Fibroblast of skin of right quadriceps (primary cell): ENCODE results near the gene TTC7B.
A peak's percentile ranks its signal among the peaks of the same experiment; 100 is the strongest.

Experiments used
- DNase-seq: peaks from one replicate; pipeline ENCODE4 v3.0.0-alpha.2; 2013

Gene TTC7B

DNA sequence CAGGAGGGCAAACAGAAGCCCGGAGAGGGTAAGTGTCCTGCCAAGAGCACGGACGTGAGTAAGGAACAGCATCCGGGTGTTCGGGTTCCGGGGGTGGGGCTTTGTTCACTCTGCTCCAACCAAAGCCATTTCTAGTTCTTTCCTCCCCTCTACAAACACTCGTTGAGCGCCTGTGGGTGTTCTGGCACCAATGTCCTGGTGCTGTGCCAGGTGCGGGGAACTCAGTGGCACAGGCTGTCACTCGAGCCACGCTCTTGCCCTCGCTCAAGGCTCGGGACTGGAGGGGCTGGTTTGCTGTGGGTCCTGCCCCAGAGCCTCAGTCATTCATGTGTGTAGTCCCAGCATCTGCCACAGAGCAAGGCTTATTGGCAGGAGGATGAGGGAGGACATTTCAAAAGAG is 261.9 kb downstream of the TTC7B start:
- no peak for DNase-seq

DNA sequence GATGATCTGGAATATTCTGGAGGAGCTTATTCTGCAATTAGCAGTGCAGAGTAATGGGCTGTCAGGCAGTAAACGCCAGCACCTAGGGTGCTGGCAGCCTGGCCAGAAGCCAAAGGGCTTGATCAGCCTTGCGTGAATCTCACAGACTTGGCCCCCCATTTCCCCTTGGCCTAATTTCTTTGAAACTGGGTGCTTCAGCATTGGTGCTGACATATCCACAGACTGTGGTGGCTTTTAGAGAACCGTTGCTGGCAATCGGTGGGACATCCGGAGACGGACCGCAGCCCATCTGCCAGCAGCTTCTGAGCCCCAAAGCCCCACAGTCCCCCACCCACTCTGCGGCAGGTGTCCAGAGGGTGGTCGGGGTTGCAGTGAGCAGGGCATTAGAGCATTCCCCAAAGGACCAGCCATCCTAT is 262.3 kb downstream of the TTC7B start:
- no peak for DNase-seq

DNA sequence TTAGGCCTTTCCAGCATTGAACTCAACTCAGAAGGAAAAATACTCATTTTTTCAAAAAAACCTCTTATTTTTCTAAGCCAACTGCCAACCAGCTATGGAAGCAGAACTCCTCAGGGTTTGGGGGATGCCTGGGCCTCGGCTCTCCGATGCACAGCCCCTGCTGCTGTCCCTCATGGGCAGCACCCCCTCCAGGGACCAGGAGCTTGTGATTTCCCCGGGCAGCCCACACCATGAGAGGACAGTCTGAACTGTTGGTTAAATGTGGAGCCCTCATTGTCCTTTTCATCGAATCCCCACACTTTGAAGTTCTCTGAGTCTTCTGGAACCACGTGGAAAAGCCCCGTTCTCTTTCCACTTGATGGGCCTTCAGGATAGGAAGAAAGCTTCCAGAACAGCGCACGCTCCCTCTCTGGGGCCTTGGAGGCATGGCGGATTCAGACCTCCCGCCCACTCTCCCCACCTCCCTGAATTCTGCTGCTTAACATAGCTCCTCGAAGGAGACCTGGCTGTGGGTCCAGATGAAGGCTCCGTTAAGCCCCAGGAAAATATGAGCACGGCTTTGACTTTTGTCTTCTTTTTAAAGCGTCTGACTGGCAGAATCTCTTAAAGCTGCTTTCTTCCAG is 262.8 kb downstream of the TTC7B start:
- DNase-seq, result no peak

DNA sequence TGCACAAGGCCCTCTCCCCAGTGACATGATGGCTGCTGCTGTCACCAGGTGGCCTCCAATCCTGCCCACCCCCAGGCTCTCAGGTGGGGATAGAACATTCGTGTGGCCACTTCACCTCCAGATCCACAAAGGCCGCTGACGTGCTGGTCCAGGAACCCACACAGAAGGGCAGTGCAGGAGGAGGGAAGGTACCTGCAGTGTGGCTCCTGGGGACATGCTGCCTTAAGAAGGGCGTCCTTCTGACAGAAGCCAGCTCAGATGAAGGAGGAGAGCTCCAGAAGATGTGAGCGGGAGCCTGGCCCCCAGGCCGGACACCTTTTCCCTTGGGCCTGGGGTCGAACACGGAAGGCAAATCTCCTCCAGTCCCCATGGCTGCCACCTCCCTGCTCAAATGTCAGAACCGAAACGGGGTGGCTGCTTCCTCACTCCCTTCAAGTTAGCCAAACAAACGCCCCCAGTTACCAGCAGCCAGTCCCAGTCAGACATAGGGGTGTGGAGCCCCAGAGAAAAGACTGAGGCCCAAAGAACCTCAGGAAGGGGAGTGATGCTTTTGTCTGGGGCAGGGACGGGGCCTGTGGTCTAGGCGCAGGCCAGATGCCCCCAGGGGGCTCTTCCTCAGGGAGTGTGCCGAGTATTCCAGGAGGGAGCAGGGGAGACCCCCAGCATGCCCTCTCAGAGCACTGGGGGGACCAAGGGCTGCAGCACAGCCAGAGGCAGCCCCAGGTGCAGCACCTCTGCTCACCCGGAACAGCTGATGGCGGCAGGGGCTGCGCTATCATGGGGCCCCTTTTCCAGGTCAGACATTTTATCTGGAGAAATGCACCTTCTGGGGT is 263.5 kb downstream of the TTC7B start:
- DNase-seq, result no peak

DNA sequence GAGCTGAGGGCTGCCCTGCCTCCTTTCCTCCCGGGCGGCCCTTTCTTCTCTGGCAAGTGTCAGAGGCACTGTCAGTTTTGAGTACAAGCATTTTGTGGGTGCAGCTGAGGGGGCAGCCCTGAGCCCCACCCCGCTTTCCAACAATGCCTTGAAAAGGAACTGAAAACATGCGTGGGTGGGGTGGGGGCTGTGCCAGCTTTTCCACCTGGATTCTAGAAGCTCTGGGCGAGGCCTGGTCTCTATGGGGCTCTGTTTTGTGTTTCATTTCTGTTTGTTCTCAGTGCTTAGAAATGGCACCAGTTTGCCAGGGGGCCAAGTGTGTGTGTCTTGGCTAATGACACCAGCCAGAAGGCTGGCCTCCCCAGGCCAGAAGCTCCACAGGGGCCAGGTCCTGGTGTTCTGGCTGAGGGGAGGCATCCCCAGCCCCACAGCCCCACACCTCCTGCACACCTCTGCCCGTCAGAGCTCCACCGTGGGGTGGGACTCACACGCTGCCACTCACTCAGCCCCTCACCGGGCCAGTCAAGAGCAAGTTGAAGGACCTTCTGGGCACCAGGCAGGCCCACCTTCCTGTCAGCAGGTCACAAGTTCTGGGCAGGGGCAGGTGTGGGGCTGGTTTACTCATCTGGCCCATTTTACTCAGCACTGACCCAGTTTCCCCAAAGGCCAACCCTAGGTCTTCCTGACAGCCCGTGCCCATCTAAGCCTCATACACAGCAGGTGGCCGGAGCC is 264.3 kb downstream of the TTC7B start:
- no peak for DNase-seq

DNA sequence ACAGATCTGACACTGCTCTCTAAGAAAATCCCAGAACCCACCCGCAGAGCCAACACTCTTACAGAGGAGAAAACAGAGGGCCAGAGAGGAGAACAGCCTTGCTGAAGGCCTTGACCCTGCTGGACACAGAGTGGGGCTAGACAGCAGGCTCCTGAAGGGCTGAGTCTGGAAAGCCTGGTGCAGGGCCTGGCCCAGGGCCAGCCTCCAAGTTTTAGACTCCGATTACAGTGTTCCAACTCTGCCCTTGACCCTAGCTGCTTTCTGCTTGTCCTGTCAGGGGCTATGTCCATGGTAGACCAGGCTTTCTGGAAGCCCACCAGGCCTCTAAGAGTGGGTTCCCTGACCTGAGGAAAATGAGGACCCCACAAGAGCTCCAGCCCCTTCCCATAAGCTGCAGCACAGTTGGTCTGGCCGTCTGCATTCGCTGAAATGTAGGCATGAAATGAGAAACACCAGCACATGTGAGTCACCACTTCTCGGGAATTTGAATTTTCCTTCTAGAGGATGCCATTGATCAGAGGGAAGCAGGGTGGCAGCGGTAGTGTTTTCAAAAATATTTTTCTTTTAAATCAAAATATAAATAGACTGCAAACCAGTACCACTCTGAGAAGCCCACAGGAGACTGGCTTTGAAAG is 265.0 kb downstream of the TTC7B start:
- peak; percentile 28 for DNase-seq

DNA sequence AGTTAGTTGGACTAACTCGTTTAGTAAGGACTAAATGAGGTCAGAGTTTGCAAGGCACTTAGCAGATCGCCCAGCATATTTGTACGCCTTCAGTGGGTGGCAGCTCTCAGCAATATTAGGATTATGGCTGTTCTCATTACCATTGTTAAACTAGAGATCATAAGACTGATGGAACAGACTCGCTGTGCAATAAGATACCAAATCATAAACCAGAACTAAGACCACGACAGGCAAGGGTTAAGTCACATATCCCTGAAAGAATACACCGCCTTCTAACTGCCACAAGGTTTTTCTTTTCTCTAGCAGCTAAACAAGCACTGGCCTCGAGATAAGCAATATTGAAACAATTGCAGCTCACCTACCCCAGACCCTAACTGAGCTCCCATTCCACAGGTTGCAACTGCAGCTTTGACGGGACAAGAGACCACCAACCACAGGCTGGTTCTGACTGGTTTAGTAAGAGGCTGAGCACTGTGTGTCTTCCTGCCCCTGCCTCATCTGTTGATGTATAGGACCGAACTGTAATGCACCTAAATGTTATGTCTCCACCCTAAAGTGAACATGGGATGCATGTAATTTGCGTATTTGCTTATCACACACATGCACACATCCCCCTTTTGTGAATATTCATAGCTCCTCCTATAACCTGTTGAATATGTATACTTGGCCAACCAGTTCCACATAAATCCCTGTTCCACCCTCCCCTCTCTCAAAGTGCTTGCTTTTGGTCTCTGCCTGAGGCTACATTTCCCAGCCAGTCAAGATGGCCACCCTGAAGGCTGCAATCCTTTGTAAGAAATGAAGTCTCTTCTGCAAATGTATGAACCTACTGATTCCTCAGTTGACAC is 266.2 kb downstream of the TTC7B start:
- DNase-seq, result no peak

DNA sequence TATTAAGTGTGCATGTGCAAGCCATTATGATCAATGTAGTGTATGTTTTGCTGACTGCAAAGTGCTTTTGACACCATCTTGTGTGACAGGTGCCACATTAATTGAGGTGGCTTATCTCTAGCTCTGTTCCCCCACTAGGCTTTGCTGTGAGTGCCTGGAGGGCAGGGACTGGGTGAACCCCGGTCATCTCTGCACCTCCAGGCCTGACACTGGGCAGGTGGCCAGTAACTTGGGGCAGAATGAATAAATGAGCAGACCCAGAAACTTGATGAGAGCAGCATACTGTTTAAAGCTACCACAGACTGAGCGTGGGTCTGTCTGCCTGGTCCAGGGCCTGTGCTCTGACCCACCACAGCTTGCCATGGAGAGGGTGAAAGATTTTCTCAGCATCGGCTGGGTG is 267.8 kb downstream of the TTC7B start:
- DNase-seq, result no peak

DNA sequence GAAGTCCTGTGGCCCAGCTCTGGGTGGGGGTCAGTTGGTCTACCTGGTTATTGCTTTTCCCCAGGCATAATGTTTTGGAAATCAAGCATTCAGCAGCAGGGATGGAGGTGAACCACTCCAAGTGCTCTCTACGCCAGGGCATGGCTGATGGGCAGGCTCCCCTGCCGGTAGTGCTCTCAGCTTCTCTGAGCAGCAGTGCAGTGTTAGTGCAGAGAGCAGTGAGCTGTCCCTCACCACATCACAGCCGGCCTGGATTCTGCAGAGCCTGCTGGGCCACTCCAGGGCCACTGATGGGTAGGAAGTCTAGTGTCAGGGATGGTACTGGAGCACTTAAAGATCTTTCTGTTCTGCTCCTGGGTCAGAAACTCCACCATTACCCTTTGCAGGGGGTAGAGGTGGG is 268.3 kb downstream of the TTC7B start:
- no peak for DNase-seq

DNA sequence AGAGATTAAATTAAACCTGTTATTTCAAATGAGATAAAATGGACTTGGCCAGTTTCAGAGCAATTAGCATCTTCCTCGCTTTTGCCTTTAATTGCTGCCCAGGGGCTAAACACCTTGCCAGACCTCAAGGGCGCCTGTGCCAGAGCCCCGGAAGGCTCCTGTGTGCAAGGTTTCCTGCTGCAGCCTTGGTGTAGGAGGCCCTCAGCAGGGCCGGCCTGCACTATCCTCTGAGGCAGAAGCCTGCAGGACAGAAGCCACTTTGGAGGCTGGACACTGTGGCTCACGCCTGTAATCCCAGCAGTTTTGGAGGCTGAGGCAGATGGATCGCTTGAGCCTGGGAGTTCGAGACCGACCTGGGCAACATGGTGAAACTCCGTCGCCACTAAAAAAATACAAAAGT is 269.0 kb downstream of the TTC7B start:
- DNase-seq, result no peak

DNA sequence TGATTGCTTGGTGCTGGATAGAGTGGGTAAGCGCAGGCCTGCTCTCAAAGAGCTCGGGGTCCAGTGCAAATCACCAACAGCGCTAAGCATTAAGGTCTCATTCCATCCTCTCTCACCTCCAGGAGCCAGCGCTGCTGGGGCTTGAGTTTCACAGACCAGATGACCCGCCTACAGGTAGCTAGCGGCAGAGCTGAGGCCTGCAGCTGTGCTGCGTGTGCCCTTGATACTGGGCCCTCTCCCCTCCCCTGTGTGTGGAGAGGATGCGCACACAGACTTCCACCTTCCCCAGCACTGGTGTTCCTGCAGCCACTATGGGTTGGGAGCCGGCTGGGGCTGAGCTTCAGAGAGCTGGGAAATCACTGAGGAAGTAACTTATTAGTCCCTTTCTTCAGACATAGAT is 269.5 kb downstream of the TTC7B start:
- no peak for DNase-seq

DNA sequence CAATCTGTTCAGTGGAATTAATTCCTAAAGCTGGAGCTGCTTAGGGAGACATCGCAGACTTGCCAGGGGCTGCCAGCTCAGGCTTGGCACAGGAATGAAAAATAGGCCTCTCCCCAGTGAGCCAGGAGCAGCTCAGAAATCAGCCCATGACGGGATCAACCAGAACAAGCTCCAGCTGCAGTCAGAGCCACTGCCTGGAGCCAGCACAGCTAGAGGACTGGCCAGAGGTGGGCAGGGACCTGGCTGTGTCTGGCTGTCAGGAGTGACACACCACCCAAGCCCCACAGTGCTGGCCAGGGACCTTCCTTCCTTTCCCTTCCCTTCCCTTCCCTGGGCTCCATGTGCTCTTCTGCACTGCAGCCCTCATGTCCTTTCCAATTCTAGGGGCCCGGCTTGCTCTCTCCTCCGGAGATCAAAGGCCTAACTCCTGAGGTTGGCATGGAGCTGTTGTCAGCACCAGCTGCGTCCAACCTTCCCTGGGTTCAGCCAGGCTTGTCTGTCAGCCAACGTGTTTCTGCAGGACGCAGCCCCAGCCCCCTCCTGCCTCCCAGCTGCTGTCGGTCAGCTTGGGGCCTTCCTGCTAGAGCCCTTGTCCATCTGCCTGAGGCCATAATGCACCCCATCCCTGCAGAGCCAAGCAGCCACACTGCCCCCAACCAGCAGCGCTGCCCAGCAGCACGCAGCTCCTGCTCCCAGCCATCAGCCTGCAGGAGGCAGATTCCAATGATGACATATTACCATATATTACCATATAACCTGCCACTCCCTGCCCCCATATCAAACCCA is 270.1 kb downstream of the TTC7B start:
- no peak for DNase-seq

DNA sequence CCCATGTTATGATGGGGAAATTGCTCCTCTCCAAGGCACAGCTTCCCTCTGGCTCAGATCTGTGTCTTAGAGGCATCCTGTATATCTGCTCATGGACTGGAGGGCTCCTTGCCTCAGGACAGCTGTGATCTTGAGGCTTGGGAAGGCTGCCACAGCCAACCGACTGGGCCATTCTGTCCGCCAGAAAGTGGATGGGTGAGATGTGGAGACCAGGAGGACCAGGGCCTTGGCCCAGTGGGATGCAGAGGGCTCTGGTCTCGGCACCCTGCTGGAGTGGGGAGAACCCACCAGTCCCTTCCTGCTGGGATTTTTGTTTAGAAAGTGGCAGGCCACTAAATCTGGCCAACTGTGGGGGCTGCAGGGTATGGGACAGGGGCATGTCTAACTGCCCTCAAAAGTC is 270.8 kb downstream of the TTC7B start:
- no peak for DNase-seq

DNA sequence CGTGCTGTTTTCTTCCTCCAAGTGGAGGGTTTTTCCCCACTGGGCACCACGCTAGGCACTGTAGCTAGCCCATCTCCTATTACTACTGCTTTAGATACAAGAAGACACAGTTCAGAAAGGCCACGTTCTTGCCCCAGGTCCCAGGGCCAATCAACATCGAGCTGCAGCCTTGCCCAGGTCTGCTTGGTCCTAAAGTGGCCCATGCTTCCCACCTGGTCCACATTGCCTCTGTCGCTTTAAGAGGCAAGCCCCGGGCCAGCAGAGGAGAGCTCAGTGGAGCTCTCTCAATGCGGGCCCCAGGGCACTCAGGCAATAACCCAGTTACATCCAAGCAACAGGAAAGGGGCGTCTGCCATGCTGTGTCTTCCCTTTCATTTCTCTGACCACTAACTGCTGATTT is 271.3 kb downstream of the TTC7B start:
- no peak for DNase-seq

DNA sequence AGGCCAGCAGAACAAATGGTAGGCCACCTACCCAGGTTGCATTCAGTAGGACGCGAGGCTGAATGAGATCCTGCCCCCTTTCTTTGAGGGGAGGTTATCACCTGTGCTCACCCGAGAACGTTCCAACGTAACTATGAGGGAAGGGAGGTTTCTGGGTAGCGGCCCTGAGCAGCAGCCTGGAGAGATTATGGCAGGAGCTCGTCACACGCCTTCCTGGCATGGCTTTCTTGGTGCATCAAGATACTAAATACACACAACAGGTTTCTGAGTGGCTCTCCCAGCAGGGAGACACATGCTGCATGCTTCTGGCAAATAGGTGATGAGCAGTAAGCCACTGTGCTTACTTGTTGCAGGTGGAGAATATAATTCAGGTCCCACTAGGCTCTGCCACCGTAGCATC is 271.7 kb downstream of the TTC7B start:
- DNase-seq, result no peak

DNA sequence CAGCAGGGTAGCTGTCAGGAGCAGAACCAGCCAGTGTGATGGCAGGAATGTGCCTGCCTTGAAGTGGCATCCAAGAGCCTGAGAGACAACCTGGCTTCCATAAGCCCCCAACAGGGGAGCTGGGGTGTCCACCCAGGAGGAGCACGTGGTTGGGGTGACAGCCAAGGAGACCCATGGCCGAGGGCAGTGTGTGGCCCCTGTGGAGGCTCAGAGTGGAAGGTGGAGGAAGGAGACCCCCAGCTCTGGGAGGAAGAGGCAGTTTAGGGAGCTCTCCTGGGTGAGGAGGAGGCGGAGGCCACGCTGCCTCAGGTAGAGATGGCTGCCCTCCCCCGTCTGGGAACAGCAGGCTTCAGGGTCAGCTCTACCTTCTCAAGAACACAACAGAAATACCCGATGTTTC is 272.4 kb downstream of the TTC7B start:
- DNase-seq, result no peak

DNA sequence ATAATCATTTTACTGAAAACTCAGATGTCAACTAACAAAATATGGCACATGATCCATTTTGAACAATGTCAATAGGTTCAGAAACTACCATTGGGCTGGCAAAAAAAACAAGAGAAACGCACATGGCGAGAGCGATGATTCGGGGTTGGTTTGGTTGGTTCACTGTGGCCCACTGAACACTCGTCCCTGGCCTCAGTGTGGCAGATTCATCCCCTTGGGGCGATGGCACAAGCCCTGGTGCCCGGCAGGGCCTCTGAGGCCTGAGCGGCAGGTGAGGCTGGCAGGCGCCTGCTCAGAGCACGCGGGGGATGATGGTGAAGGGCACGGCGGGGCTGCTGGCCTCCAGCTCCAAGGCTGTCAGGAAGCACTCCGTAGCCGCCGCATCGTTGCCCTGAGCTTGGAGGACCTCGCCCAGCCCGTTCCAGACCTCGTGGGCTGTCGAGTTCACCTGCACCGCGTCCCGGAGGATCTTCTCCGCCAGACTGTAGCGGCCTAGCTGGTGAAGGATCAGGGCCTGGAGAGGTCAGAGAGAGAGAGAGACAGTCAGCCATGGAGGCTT is 275.1 kb downstream of the TTC7B start:
- DNase-seq, result no peak

DNA sequence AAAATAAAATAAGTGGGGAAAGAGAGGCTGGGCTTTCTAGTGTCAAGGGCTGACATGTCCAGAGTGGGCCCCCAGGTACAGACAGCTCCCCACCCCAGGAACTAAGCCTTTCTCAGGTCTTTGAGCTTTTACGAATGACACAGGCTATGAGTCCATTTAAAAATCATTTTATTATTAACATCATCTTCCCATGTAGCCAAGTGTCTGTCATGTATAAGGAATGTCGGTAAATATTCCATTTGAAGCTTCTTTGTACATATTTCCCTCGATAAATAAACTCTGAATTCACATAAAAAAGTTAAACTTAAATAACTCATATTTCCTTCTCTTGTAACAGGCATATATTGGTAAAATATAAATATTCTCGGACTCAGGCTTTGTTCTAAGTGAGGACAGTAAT is 275.8 kb downstream of the TTC7B start:
- DNase-seq, result no peak

DNA sequence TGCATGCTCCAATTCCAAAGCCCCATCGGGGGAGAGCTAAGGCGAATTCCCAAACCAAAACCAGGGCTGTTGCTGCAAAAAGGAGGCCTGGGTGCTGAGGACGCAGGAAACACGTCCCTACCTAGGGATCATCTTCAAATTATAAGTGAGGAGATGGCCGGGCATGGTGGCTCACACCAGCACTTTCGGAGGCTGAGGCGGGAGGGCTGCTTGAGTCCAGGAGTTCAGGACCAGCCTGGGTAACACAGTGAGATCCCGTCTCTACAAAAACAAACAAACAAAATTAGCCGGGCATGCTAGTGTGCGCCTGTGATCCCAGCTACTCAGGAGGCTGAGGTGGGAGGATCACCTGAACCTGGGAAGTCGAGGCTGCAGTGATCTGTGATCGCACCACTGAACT is 276.2 kb downstream of the TTC7B start:
- DNase-seq, result no peak

DNA sequence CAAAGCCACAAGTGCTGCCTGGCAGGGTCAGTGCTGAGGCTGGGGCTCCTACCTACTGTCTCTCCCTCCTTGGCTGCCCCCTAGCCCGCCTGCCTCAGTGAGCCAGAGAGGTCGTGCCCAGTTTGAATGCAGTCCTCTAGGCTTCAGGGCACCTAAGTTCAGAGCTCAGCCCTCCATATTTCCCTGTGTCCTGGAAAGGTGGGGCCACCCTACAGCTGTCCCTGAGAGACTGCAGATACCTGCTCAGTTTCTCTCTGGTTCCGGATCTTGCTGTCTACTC is 276.8 kb downstream of the TTC7B start:
- DNase-seq, result no peak

DNA sequence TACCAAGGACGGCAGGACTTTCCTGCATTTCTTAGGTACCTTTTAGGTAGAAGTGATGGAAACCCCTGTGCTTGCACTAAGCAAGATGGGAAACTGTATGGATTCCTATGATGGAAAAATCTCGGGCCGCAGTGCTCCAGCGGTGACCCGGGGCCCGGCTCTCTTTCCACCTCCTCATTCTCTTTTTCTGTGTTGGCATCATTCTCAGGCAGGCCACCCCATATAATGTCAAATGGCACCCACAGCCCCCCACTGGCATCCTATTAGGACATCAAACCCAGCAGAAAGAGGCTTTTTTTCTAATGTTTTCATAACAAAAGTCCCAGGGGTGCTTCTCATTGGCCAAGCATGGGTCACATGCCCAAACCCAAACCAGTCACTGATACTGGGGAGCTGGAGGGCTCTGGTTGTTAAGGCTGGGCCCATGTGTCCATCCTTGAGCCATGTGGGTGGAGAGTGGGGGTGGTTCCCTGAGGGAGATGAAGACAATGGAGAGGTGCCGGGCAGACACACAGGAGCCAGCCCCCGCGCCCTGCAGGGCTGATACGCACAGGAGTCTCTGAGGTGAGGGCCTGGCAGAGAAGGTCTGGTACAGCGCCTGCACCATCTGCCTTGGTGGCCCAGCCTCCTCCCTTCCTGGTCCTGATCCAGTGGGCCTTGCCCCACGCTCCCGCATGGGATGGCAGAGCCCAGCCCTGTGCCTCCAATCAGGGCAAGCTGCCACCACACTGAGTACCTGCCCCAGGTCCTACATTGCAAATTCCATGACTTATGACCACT is 277.3 kb downstream of the TTC7B start:
- DNase-seq, result no peak
